A549 treated with GW870086 at 1 μM for 4 hours (cell line): Measurements from ENCODE around the gene NFATC2IP. TPM values are rescaled to one million over a fixed set of nuclear protein-coding genes. Genes with fewer than 3 reads are reported as not detected.

Source experiments
- total RNA-seq: library from RNA; stranded (reverse); fragments of 200-300 nt; extraction: Qiagen RNA extraction; gene quantifications from 5 replicates; pipeline ENCODE4 v1.2.3, GENCODE V29; 2022; ENCODE audit warnings: low read depth

The NFATC2IP gene
- 18.9 to 27.3 TPM (median 25.7 TPM) in 5 replicates for total RNA-seq

DNA sequence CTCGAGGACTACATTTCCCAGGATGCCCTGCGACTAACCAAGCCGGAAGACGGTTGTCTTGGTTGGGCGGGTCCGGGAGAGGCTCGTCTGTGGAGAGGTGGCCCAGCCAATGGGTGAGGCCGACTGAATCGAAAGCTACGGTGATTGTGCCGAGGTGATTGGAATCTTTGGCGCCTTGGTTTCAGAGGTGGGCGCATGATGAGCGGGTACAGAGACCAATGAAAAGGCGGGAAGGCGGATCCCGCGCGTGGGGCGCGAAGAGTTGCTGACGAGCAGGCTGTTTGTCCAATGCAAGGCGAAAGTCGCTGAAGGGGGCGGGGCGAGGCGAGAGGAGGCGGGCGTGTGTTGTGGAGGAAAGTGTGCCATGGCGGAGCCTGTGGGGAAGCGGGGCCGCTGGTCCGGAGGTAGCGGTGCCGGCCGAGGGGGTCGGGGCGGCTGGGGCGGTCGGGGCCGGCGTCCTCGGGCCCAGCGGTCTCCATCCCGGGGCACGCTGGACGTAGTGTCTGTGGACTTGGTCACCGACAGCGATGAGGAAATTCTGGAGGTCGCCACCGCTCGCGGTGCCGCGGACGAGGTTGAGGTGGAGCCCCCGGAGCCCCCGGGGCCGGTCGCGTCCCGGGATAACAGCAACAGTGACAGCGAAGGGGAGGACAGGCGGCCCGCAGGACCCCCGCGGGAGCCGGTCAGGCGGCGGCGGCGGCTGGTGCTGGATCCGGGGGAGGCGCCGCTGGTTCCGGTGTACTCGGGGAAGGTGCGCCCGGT, at the start of gene NFATC2IP:
NFATC2IP (plus strand) TSS at position 290 of the 762 bp plus-strand sequence; CDS start at position 365, 75 bp downstream.

GRCh38 chr16:28924762-28925385, 25.9 kb upstream of the NFATC2IP start, which contains the start of gene RABEP2:
Gene RABEP2, minus strand, starts transcription at chr16:28925238. Its CDS starts 75 bp downstream, at chr16:28925163.

GRCh38 chr16:28931801-28932225, 18.9 kb upstream of the NFATC2IP start, which contains the start of gene CD19:
Gene CD19, plus strand, starts transcription at chr16:28931971. Its CDS starts 30 bp downstream, at chr16:28932001.

DNA sequence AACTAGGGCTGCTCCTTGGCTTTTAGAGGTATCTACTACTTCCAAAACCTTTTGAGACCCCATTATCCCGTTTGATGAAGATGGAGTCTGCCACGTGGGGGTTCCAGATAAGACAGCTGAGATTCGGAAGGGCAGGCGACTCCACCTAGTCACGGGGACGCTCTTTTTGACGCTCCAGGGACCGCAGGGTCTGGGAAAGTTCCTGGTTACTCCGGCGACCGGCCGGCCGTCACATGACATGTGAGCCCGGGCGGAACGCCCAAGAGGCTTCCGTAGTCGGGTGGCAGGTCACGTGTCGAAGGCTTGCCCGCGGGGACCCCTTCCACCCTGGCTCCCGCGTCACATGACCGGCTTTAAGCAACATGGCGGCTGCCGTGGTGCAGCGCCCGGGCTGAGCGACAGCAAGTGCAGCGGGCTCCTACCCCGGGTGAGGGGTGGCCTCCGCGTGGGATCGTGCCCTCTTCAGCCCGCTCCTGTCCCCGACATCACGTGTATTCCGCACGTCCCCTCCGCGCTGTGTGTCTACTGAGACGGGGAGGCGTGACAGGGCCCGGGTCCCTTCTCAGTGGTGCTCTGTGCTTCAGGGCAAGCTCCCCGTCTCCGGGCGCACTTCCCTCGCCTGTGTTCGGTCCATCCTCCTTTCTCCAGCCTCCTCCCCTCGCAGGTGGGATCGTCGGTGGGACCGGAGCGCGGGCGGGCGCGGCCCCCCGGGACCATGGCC, 23.9 kb downstream of the NFATC2IP start, which contains the start of gene SPNS1:
SPNS1 (plus strand) TSS at position 342 of the 721 bp plus-strand sequence; CDS start at position 716, 374 bp downstream.

DNA sequence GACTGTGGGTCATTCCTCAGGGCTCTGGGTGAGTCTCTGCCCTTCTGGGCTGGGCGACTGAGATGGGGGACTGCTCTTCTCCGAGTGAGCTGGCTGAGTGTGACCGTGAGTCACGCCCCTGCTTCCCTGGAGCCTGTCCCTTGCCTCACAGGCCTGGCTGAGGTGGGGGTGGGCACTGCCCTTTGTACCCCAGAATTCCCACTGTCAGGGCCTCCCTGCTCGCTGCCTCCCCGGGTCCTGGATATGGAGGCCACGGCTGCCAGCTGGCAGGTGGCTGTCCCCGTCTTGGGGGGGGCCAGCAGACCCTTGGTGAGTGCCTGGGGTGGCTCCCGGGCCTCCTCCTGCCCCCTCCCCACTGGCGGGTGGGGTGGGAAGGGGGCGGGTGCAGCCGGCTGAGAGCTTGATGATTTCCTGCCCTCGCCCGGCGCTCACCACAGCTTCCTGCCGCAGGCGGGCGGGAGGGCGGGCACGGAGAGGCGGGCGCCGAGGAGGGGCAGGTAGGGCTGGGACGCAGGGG, 33.9 kb downstream of the NFATC2IP start, which contains the start of gene LAT:
LAT (plus strand) TSS at position 434 of the 517 bp plus-strand sequence. CDS start 366 bp downstream, outside the sequence.

Other genes starting within 250 kb of the NFATC2IP start
- 188 to 398 TPM (median 344 TPM) in 5 replicates for gene EIF3C, start 239.5 kb upstream of the NFATC2IP start, total RNA-seq
- gene NPIPB9, start 199.2 kb upstream of the NFATC2IP start, total RNA-seq = 1.3 to 1.7 TPM (median 1.4 TPM) in 5 replicates
- gene ATXN2L, start 127.9 kb upstream of the NFATC2IP start, total RNA-seq = 88.7 to 128 TPM (median 123 TPM) in 5 replicates
- gene TUFM, start 104.6 kb upstream of the NFATC2IP start, total RNA-seq = 220 to 315 TPM (median 293 TPM) in 5 replicates
- 23.4 to 30.8 TPM (median 29.5 TPM) in 5 replicates for gene SH2B1, start 87.1 kb upstream of the NFATC2IP start, total RNA-seq
- 1.7 to 4.8 TPM (median 2.1 TPM) in 5 replicates for gene ATP2A1, start 72.4 kb upstream of the NFATC2IP start, total RNA-seq
- gene RABEP2, start 25.7 kb upstream of the NFATC2IP start, total RNA-seq = 9.0 to 10.3 TPM (median 9.6 TPM) in 5 replicates
- gene CD19, start 19.0 kb upstream of the NFATC2IP start, total RNA-seq = not detected in 5 replicates
- gene SPNS1, start 23.8 kb downstream of the NFATC2IP start, total RNA-seq = 54.4 to 74.8 TPM (median 72.6 TPM) in 5 replicates
- 3.1 to 5.2 TPM (median 4.2 TPM) in 5 replicates for gene LAT, start 34.1 kb downstream of the NFATC2IP start, total RNA-seq